HepG2 (cell line): ENCODE data around the gene TMEM235. TPM values are rescaled to one million over a fixed set of nuclear protein-coding genes. Genes with fewer than 3 reads are reported as not detected.
"Not testable (repeated sequence)": the region's sequence is repeated elsewhere in the genome, so short reads cannot be mapped to it uniquely, and the experiment has no call there.

Source experiments
- ATAC-seq: fragments of 200-7000 bp; cut with Tn5 transposase; 3 replicates; pipeline ENCODE4 v1.9.1; 2020; ENCODE audit warnings: mild to moderate bottlenecking, moderate library complexity
- BruUV-seq: library from RNA; stranded (reverse); fragments of 400-500 nt; replicated peaks from 2 replicates; lab custom pipeline; 2021; lab: Mats Ljungman, UMichigan
- CTCF ChIA-PET: fragments of 300-600 bp; formaldehyde crosslinking; extraction: SDS; loops from one replicate; lab custom pipeline; 2021; ENCODE audit warnings: low total read pairs, inconsistent platforms, low intra/inter-chr PET ratio; lab: Yijun Ruan, JAX
- POLR2A ChIA-PET: fragments of 350-600 bp; sonication (Branson Sonifier 250); formaldehyde crosslinking; loops from one replicate; lab custom pipeline; 2020; ENCODE audit warnings: antibody characterized with exemption, inconsistent platforms; lab: Yijun Ruan, JAX
- DNase-seq: peaks from one replicate; pipeline ENCODE4 v3.0.0-alpha.2; 2015; ENCODE audit warnings: low spot score
- FAIRE-seq: peaks from 3 replicates; lab custom pipeline; 2011; peaks lifted over from hg19 to GRCh38; lab: Jason Lieb, UNC
- H2AFZ ChIP-seq: one replicate; pipeline ENCODE4 v1.6.1; 2011; ENCODE audit warnings: low read length, inconsistent platforms
- H3K27ac ChIP-seq: fragments of 300-600 bp; 3 replicates; pipeline ENCODE4 v1.8.0; 2011; ENCODE audit warnings: mixed run types, mild to moderate bottlenecking, mixed read lengths, low read length, inconsistent platforms; ENCODE audit not compliant: insufficient read depth; ENCODE audit errors: extremely low read length
- H3K27me3 ChIP-seq, 2 experiments: fragments of 200-600 bp in 1 of 2; 2 replicates in 1 of 2; 3 replicates in 1 of 2; pipeline versions ENCODE4 v1.6.0 to v1.8.0; 2011; ENCODE audit warnings: low read length in 2 of 2, mild to moderate bottlenecking in 2 of 2, moderate library complexity in 2 of 2, inconsistent platforms in 1 of 2; ENCODE audit not compliant: insufficient read depth in 2 of 2, control insufficient read depth in 1 of 2
- H3K36me3 ChIP-seq, 2 experiments: fragments of 200-600 bp in 1 of 2; replicated peaks in 1 of 2; 2 replicates in 1 of 2; 3 replicates in 1 of 2; pipeline versions ENCODE4 v1.5.1 to v1.8.0; 2011; ENCODE audit warnings: low read length in 2 of 2, inconsistent platforms in 1 of 2; ENCODE audit not compliant: insufficient read depth in 2 of 2, control insufficient read depth in 1 of 2
- H3K4me1 ChIP-seq: 2 replicates; pipeline ENCODE4 v1.5.1; 2012; ENCODE audit warnings: low read length, inconsistent platforms; ENCODE audit not compliant: insufficient read depth
- H3K4me2 ChIP-seq: 2 replicates; pipeline ENCODE4 v1.6.0; 2011; ENCODE audit warnings: low read depth, low read length, inconsistent platforms
- H3K4me3 ChIP-seq, 3 experiments: fragments of 200-600 bp in 1 of 3; sonication (generic), shearing (Covaris generic) in 1 of 3; replicated peaks in 1 of 3; 2 replicates each; pipeline ENCODE4 v1.5.1; 2011 to 2016; ENCODE audit warnings: low read length in 3 of 3, inconsistent platforms in 2 of 3, low read depth in 2 of 3, mild to moderate bottlenecking in 2 of 3, control low read depth in 1 of 3, mixed read lengths in 1 of 3; ENCODE audit not compliant: insufficient read depth in 1 of 3
- H3K79me2 ChIP-seq: one replicate; pipeline ENCODE4 v1.6.1; 2011; ENCODE audit warnings: low read length, inconsistent platforms; ENCODE audit not compliant: insufficient read depth
- H3K9ac ChIP-seq: 2 replicates; pipeline ENCODE4 v1.6.0; 2011; ENCODE audit warnings: mild to moderate bottlenecking, low read depth, low read length, inconsistent platforms; ENCODE audit not compliant: insufficient read depth
- H3K9me3 ChIP-seq: 2 replicates; pipeline ENCODE4 v1.5.1; 2012; ENCODE audit warnings: mild to moderate bottlenecking, low read length
- H4K20me1 ChIP-seq: 2 replicates; pipeline ENCODE4 v1.6.0; 2011; ENCODE audit warnings: inconsistent platforms, mild to moderate bottlenecking, low read length, moderate library complexity; ENCODE audit not compliant: insufficient read depth
- ARID3A ChIP-seq: IDR thresholded peaks from 2 replicates; pipeline ENCODE4 v1.6.1; 2012; ENCODE audit warnings: low read depth, low read length, improper control_type of control experiment
- CBFB ChIP-seq: sonication (generic); formaldehyde crosslinking; IDR thresholded peaks from 2 replicates; pipeline ENCODE4 v1.4.0; 2020; ENCODE audit warnings: missing genetic modification reagents
- KAT7 ChIP-seq: IDR thresholded peaks from 2 replicates; pipeline ENCODE4 v1.6.1; 2018; ENCODE audit warnings: borderline replicate concordance, missing compliant biosample characterization
- ZFYVE20 ChIP-seq: sonication (generic); formaldehyde crosslinking; IDR thresholded peaks from 2 replicates; pipeline ENCODE4 v1.8.0; 2023; ENCODE audit warnings: low read depth, mild to moderate bottlenecking, moderate library complexity, missing genetic modification reagents, borderline replicate concordance
- ZNF543 ChIP-seq: sonication (generic); formaldehyde crosslinking; IDR thresholded peaks from 2 replicates; pipeline ENCODE4 v1.4.0; 2020; ENCODE audit warnings: mild to moderate bottlenecking, missing genetic modification reagents
- WGBS: methylation state at CpG from one replicate; pipeline ENCODE4 v1.1.6; 2017; ENCODE audit warnings: low lambda C conversion rate; 5-methylcytosine and 5-hydroxymethylcytosine counted together
- in situ Hi-C: cut with HindIII; loops from 2 replicates; pipeline ENCODE4 v1.10.0; 2017; ENCODE audit warnings: low pct_unique_long_range_greater_than_20kb; ENCODE audit not compliant: extremely low pct_ligation_motif_present
- intact Hi-C: fragments of 100-400 bp; cut with micrococcal nuclease; formaldehyde crosslinking; loops from one replicate; pipeline ENCODE4 v1.10.0; 2022; ENCODE audit not compliant: unreplicated experiment
- polyA plus RNA-seq, 8 experiments: library from polyadenylated mRNA; depleted of rRNA in 3 of 8; stranded (reverse) in 7 of 8; unstranded in 1 of 8; fragments of >200 nt; fragmentation: Illumina TruSeq in 4 of 8; extraction: Trizol in 4 of 8; gene quantifications; 2 replicates each; pipeline versions ENCODE4 v1.2.1 to v1.2.3, GENCODE V29; 2011 to 2016; ENCODE audit warnings: low read depth in 4 of 8, missing spikeins in 1 of 8, mixed read lengths in 1 of 8; ENCODE audit not compliant: insufficient read depth in 1 of 8
- total RNA-seq, 5 experiments: library from RNA; depleted of rRNA; stranded (reverse); fragments of >200 nt; fragmentation: Illumina TruSeq; extraction: Trizol; gene quantifications; 2 replicates each; pipeline ENCODE4 v1.2.3, GENCODE V29; 2016; ENCODE audit warnings: low read depth in 1 of 5

TMEM235 gene
- total and polyA plus RNA-seq, 2 of the 13 experiments (the other 11 are each of a cell fraction or from before 2014, with no cell fraction given), result not detected

GRCh38 chr17:78234261-78234865, 2.9 kb downstream of the TMEM235 start:
- CTCF ChIA-PET, result no interaction called here
- Histone ChIP-seq H3K9me3 (no peaks in the 10 kb centered on the region), H3K27me3 (peaks cover 19 to 84% of the 10 kb centered on the region in 2 experiments)
- DNase-seq, result no peak
- TF ChIP-seq ARID3A (no peak), ZFYVE20 (no peak), KAT7 (CRISPR knock-in tag) (no peak), ZNF543 (no peak), CBFB (CRISPR knock-in tag) (no peak)
- TF ChIP-seq, all 625 proteins: peak for 0
- no peaks in the 10 kb centered on the region for H3K36me3 ChIP-seq
- peaks cover 49% of the 10 kb centered on the region for H3K4me1 ChIP-seq
- H2AFZ ChIP-seq, result no peak overlapping the region
- no TSS peak for BruUV-seq
- intact Hi-C loops (no loop called here), in situ Hi-C loops (no loop called here)
- no peak for FAIRE-seq
- no peak for ATAC-seq
- H3K4me3 ChIP-seq, result no peak overlapping the region
- H3K9ac ChIP-seq, result no peak overlapping the region
- H4K20me1 ChIP-seq, result no peaks in the 10 kb centered on the region
- no peak overlapping the region for H3K27ac ChIP-seq
- no peaks in the 10 kb centered on the region for H3K79me2 ChIP-seq
- WGBS, result 41% methylated on average over 9 of the region's 17 CpGs
- no peak overlapping the region for H3K4me2 ChIP-seq
- POLR2A ChIA-PET, result no interaction called here

- H3K4me2 ChIP-seq, intact Hi-C loops, H3K27ac ChIP-seq, H4K20me1 ChIP-seq, ATAC-seq, BruUV-seq, POLR2A ChIA-PET, H3K4me3 ChIP-seq, H3K36me3 ChIP-seq, H3K9ac ChIP-seq, H2AFZ ChIP-seq, in situ Hi-C loops, FAIRE-seq, H3K9me3 ChIP-seq, H3K79me2 ChIP-seq, DNase-seq: not testable (repeated sequence)
- Histone ChIP-seq H3K27me3 (peaks cover 21 to 86% of the 10 kb centered on the region in 2 experiments), H3K4me1 (peaks cover 49% of the 10 kb centered on the region)
- 71% methylated on average over 6 of the region's 6 CpGs for WGBS
- CTCF ChIA-PET, result interaction anchor here (1.2 kb wide), 1 partner anchor 16 kb away, joined by 3 read pairs; no protein-coding TSS in a partner anchor
Observed at GRCh38 chr17:78235022-78235421, 3.6 kb downstream of the TMEM235 start.
